CD4-positive, alpha-beta T cell treated with Interleukin-10 for 1 hour (primary cell): Measurements from ENCODE around the gene CEP350.
A peak's percentile ranks its signal among the peaks of the same experiment; 100 is the strongest.
"Not testable (repeated sequence)": the region's sequence is repeated elsewhere in the genome, so short reads cannot be mapped to it uniquely, and the experiment has no call there.

Source experiments
- DNase-seq: peaks from one replicate; pipeline ENCODE4 v3.0.0-alpha.2; 2020

The CEP350 gene

DNA sequence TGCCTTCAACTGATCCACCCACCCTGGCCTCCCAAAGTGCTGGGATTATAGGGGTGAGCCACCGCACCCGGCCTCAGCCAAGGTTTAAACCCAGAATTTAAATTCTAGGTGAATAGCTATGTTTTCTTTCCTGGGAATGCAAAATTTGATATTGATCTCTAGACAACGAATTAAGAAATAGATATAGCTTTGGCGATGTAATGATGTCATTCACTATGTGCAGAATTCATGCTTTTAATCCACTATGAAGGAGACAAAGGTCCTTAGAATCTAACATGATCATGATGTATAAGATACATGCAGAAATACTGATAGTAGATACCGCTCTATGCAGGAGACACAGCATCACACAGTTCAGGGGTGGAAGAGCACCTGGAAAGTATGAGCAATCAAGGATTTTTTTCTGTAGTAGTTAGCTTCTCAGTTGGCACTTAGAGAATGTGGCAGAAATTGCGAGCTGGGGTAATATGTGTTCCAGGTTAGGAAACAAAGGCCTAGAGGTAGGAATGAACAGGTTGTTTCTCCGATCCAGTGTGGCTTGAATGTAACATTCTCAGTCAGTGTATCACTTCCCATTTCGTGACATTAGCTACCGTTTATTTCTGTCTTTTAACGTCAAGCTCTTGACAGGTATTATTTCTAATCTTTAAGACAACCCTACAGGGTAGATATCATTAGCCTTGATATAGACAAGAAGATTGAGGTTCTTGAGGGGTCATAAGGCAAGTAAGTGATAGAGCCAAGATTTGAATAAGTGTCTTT is 3.0 kb upstream of the CEP350 start:
- no peak for DNase-seq

DNA sequence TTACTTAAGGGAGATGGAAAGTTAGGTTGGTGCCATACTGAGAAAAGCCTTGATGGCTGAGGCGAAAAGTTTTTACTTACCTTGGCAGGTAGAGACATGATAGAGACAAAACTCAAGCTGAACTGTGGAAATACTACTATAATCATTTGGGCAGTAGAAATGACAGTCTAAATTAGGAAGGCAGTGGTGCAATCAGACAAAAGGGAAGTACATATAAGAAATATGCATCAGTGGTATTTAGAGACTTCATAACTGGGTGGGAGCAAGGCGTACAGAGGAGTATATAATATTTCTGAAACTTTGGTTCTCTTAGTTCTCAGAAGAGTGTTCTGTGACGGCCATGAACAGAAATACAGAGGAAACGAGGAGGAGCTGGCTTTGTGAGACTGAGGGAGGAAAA is 2.4 kb upstream of the CEP350 start:
- DNase-seq: no peak

DNA sequence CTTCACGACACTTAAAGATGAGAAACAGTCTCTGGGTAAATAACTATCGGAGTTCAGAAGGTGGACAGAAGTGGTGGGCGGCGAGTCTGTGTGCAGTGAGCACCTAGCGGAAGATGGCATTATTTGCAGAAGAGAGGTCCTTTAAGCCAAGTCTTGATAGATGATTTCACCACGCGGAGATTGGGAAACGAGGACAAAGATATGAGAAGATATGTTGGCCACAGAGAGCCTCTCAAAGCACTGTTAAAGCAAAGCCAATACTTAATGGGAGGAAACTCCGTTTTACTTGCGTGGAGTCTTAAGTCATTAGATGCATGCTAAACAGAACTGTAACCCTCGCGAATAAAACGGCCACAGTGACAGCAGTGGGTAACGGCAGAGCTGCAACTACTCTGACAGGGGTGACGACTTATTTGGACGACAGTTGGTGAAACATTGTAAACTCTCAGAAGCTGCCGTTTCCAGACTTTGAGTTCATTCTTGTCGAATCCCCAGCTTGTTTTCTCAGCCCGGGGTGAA is 577 bp upstream of the CEP350 start:
- peak; percentile 62 for DNase-seq

DNA sequence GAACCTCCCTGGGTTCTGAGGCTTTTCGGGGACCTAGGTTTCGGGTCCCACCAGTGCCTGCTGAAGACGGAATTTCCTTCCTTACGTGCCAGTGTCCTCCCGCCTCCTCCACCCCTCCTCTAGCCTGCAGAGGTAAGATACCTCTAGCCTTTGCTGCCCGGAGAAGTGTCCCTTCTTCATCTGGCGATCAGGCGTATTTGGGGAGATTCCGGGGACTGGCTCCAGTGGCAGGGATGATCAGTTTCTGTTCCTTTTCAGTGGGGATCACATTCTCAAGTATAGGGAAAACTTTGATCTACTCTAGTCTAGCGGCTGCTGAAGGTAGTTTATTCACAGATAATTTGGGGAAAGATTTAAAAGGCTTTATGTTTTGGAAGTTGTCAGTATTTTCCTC is 674 bp downstream of the CEP350 start:
- no peak for DNase-seq

DNA sequence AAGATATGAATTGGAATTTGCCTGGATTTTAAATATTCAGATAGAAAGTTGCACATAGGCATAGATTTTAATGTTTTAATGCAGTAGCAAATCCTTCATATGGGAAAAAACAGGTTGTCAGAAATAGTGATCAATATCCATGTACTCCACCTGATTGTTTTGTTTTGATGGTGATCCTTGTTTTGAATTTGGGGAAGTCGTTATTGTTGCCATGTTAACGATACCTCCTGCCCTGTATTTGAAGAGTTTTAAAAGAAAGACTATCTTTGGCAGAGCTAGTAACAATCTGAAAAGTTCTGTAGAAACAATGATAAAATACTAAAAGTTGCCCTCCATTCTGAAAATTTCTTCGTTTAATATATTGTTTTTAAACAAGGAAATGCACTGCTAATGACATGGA is 1.1 kb downstream of the CEP350 start:
- no peak for DNase-seq

DNA sequence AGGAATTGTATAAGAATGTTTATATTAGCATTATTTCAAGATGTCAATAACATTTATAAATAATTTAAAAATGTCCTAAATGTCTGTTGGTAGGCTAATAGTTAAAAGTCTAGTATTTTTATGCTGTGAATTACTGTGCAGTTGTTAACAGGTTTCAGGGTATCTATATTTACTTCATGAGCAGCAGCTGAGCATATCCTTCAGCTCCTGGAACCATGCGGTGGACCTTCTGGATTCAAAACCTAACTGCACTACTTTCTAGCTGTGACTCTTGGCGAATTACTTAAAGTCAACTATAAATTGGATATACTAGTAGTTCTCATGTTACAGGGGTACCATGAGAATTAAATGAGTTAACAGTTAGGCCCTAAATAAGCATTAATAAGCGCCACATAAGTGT is 3.7 kb downstream of the CEP350 start:
- DNase-seq: no peak

DNA sequence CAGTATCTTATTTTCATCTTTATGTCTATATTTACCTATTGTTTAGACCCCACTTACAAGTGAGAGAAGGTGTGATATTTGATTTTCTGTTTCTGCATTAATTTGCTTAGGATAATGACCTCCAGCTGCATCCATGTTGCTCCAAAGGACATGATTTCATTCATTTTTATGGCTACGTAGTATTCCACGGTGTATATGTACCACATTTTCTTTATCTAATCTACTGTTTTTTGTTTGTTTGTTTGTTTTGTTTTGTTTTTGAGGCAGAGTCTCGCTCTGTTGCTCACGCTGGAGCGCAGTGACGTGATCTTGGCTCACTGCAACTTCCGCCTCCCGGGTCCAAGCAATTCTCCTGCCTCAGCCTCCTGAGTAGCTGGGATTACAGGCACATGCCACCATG is 7.6 kb downstream of the CEP350 start:
- DNase-seq: not testable (repeated sequence)

DNA sequence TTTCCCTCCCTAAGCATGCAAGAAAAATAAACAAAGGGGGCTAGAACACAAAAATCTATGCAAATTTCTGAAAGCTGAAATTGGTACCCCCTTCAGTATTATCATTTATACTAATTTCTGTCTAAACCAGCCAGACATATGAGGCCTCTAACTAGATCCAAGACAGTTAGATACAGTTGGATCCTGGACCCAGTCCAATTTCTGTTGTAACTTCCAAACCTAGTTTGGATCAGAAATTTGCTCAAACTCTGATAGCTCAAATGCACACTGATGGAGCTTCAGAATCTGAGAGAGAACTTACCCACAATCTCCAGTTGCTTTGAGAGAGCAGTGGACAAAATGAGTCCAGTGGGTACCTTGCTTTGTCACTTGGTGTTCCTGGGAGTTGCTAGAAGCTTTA is 11.9 kb downstream of the CEP350 start:
- DNase-seq: no peak

DNA sequence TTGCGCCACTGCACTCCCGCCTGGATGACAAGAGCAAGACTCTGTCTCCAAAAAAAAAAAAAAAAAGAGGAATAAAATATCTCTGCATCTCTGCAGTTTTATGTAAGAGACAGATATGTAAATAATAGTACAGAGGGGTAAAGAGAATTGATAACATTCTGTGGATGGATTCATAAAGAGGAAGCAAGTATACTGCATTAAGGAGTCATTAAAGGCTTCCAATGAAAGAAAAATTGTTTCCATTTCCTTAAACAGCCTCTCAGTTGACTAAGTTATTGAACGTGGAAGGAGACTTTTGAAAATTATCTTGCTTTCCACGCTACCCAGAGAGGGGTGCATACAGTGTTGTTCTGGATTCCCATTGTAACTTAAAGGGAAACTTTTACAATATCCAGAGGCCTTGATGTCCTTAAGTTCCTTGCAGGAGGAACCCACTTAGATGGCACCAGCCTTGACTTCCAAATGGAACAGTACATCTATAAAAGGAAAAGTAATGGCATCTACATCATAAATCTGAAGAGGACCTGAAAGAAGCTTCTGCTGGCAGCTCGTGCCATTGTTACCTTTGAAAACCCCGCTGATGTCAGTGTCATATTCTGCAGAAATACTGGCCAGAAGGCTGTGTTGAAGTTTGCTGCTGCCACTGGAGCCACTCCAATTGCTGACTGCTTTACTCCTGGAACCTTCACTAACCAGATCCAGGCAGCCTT is 13.8 kb downstream of the CEP350 start:
- no peak for DNase-seq

DNA sequence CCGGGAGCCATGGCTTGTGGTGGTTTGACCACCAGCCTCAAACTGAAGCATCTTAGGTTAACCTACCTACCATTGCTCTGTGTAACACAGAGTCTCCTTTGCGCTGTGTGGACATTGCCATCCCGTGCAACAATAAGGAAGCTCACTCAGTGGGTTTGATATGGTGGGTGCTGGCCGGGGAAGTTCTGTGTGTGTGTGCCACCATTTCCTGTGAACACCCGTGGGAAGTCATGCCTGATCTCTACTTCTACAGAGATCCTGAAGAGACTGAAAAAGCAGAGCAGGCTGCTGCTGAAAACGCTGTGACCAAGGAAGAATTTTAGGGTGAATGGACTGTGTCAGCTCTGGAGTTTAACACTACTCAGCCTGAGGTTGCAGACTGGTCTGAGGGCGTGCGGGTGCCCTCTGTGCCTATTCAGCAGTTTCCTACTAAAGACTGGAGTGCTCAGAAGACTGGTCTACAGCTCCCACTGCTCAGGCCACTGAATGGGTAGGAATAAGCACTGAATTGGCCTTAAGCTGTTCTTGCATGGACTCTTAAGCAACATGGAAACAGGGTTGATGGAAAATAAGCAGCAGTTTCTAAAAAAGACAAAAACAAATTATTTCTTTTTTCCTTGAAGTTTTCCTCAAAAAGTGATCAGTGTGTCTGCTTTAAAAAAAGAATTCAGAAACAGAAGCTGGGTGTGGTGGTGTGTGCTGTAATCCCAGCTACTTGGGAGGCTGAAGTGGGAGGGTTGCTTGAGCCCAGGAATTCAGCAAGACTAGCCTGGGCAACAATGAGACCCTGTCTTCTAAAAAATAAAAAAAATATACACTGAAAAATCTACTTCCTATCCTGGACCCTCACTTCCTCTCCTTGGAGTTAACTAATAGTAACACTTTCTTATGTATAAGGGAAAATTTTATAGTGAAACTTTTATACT is 14.6 kb downstream of the CEP350 start:
- DNase-seq: no peak

DNA sequence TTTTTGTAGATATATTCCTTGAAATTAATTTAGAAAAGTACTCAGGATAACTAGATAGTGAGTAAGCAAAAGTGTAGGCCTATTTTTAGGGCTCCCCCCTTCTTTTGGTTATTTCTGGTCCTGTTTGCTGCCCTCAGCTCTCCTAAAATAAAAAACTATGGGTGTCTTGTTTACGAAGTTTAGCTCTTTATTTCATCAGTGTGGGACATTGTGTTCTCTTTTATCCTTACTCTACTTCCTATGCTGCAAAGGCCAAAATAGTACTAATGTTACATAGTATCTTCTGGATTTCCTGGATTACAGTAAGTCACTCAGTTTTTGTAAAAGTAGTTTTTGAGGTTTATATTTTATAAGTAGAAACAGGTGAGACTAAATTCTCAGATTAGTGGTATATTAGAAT is 15.4 kb downstream of the CEP350 start:
- no peak for DNase-seq

DNA sequence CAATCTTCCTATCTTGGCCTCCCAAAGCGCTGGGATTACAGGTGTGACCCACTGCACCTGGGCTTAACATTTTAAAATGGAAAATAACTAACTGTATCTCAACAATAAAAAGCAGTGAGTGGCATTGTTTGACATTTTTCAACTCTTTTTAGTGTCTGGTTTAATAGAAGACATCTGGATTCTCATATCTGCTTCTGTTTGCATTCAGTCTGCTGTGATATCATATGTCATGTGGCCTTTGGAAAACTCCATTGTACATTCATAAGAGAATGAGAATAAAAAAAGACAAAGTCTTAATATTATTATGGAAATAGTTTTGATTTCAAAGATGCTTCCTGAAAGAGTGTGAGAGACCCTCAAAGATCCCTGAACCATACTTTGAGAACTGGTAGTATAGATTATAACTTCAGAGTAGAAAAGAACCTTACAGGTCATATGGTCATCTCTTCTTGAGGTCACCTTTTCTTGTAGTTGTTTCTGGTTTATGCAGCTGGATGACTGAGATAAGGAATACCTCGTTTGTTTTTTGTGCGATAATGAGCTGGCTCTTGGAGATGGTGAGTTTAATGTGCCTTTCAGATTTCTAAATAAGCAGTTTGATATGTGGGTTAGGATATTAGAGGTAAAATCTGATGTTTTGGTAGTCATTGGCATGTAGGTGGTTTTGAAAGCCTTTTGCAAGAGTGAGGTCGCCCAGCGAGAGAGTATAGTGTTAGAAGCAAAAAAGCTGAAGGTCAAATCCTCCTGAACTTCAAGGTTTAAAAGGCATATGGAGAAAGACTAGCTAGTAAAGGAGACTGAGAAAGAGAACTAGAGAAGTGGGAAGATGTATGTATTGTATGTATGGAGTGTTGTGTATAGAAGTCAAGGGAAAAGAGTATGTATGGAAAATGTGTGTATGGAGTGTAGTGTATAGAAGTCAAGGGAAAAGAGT is 17.2 kb downstream of the CEP350 start:
- no peak for DNase-seq

DNA sequence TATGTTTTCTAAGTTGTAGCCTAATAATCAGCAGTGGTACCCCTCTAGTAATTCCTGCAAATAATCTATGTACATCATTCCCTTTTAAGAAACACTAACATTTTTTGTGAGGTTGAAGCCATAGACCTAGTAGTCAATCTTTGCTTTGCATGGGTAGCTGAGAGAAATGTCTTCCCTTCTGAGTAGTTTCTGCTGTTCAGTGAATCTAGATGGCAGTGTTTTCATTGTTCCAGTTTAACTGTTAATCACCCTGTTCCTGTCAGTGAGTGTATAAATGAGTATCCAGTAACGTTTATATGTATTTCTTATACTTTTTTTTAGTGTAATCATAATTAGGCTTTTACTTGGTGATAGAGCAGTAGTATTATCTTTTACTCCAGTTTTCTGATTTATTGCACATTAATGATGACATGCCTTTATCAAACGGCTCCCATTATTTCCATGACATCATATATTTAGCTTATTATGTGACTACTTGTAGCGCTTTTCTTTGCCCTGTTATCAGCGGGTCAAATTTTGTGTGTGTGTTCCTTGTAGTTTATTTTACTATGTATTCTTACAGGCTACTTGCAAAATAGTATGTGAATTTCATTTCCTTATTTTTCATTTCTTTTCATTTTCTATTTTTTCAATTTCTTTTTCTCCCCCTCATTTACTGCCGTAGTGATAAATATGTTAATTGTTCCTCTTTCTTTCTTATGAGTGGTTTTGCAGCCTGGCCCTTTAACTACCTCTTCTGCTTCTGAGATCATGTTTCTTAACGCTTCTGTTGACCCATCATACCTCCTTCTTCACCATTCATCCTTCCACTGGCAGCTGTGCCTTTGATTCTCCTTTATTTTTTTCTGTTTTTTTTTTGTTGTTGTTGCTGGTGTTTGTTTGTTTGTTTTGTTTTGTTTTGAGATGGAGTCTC is 18.8 kb downstream of the CEP350 start:
- DNase-seq: no peak

DNA sequence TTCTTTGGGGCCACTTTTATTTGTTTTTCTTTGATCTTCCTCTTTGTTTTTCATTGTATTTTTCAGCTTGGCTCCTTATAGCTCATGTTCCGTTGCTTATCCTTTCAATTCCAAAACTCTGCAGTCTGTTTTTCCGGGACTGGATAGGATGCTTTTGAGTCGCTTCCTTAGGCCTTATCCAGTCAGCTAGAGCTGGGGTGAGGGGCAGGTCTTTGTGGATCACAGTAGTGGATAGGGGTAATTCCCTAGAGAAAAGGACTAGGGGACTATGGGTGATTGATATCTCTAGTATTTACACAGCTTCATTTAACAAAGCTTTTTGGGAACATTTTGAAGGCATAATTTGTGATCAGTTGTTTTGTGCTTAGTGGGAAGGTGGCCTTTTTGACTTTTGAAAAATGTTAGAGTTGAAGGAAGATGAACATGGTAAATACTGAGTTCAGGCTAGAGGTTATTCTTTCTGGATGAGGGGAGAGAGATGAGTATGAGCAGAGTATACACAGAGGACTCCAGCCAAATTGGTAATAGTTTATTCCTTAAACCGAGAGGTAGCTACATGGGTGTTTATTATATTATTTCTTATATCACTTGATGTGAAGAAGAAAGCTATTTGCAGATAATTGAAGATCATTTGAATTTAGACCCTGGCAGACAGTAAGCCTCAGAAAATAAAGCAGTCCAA is 22.5 kb downstream of the CEP350 start:
- DNase-seq: no peak

DNA sequence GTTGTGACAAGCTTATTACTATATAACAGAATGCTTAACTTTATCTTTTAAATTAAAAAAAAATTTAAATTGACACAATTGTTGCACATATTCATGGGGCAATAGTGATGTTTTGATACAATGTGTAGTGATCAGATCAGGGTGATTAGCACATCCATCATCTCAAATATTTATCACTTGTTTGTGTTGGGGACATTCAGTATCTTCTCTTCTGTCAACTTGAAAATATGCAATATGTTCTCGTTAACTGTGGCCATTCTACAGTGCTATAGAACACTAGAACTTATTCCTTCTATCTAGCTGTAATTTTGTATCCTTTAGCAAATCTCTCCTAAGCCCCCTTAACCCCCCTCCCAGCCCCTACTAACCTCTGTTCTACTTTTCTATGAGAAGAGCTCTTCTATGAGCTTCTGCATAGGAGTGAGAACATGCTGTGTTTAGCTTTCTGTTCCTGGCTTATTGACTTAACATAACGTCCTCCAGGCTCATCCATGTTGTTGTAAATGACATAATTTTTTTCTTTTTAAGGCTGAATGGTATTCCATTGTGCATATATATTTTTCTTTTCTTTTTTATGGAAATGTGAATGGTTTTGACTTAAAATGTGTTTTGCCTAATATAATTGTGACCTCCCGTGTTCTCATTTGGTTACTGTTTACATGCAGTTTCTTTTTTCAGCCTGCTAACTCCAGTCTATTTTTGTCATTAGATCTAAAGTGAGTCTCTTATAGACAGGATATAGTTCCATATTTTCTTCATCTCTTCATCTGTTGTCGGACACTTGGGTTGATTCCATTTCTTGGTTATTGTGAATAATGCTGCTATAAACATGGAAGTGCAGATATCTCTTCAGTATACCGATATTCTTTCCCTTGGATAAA is 23.8 kb downstream of the CEP350 start:
- no peak for DNase-seq

DNA sequence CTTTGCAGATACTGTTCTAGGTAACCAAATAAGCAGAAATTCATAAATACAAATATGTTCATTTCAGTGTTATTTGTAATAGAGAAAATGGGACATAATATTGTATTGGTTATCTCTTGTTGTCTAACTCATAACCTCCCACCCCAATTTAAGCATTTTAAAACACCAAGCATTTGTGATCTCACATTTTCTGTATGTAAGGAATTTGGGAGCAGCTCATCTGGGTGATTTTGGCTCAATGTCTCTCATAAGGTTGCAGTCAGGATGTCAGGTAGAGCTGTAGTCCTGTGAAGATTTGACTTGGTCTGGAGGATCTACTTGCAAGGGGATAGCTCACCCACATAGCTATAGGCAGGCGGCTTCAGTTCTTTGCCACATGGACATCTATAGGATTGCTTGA is 29.5 kb downstream of the CEP350 start:
- DNase-seq: no peak

DNA sequence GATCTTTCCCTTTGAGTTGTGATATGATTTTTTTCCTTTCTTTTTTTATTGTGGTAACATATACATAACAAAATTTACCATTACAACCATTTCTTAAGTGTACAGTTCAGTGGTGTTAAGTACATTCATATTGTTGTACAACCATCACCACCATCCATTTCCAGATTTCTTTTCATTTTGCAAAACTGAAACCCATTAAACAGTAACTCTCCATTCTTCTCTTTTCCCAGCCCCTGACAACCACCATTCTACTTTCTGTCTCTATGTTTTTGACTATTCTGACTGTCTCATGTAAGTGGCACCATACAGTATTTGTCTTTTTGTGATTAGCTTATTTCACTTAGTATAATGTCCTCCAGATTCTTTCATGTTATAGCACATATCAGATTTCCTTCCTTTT is 30.3 kb downstream of the CEP350 start:
- no peak for DNase-seq

DNA sequence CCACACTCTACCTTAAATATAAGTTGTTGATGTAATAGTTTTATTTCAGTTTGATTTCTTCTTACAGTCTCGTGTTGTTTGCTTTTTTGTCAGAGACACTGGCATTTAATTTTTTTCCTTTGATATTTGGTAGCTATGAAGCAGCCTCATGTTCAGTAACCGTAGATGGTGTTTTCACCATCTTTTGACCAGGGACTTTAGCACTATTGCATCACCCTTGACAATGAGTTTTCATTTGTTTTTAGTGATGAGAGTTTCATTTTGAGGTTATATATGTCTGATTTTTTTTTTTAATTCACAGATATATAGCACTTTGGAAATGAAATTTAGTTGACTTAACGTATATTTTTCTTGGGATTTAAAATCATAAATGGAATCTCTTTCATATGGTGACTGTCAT is 36.2 kb downstream of the CEP350 start:
- DNase-seq: no peak

DNA sequence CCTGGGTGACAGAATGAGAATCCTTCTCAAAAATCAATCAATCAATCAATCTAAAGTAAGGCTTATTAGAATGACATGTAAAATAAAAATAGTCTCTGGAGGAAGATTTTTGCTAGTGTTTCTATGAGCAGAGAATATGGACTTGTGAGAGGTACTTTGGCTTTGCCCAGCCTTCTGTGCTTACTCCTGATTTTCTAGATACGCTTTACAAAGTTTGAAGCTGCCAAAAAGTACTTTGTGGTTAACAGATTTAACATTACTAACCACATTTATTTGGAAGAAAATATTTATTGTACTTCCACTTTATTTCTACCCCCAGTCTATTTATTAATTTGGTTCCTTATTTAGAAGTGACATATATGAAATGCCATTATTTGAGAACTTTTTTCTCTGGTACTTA is 41.0 kb downstream of the CEP350 start:
- DNase-seq: no peak
